Upper lobe of right lung (tissue), 1 donor: ENCODE results near the gene CYP4B1. TPM values are rescaled to one million over a fixed set of nuclear protein-coding genes. Genes with fewer than 3 reads are reported as not detected.

Source experiments
- ATAC-seq: fragments of 200-7000 bp; cut with Tn5 transposase; one replicate; pipeline ENCODE4 v1.9.1; 2020; ENCODE audit warnings: mild to moderate bottlenecking, moderate library complexity
- DNase-seq: peaks from one replicate; pipeline ENCODE4 v3.0.0-alpha.2; 2020
- H3K27ac ChIP-seq: fragments of 200-600 bp; one replicate; pipeline ENCODE4 v1.8.0; 2022
- H3K27me3 ChIP-seq: fragments of 200-600 bp; one replicate; pipeline ENCODE4 v1.8.0; 2022; ENCODE audit warnings: mild to moderate bottlenecking
- H3K36me3 ChIP-seq: fragments of 200-600 bp; one replicate; pipeline ENCODE4 v1.8.0; 2022
- H3K4me1 ChIP-seq: fragments of 200-600 bp; one replicate; pipeline ENCODE4 v1.8.0; 2022
- H3K4me3 ChIP-seq: fragments of 200-600 bp; one replicate; pipeline ENCODE4 v1.8.0; 2022; ENCODE audit warnings: mild to moderate bottlenecking
- H3K9me3 ChIP-seq: fragments of 200-600 bp; one replicate; pipeline ENCODE4 v1.8.0; 2022
- CTCF ChIP-seq: fragments of 200-600 bp; IDR thresholded peaks from one replicate; pipeline ENCODE4 v1.8.0; 2022; ENCODE audit warnings: antibody characterized with exemption
- intact Hi-C: fragments of 100-400 bp; cut with DNase I; formaldehyde crosslinking; loops from one replicate; pipeline ENCODE4 v1.11.0; 2022
- total RNA-seq: library from RNA; stranded (reverse); fragmentation: NEBNext Ultra II Directional; extraction: Animal tissue kit (Norgen Biotek cat#: 25700); gene quantifications from one replicate; pipeline ENCODE4 v1.2.1, GENCODE V29; 2021
- donor health status: DM: no; HTN: yes; CAD: no; lungs with severe emphysema.

The CYP4B1 gene
- total RNA-seq, 1 donor from 2014 or later = 268 TPM

GRCh38 chr1:46767649-46768282, 31.1 kb upstream of the CYP4B1 start:
- DNase-seq = peak; percentile 83
- peak; percentile 96 for ATAC-seq
- no peaks in the 10 kb centered on the region for H3K27me3 ChIP-seq
- H3K4me1 ChIP-seq = peaks cover 22% of the 10 kb centered on the region
- TF ChIP-seq CTCF = no peak
- no peaks in the 10 kb centered on the region for H3K36me3 ChIP-seq
- intact Hi-C loops = no loop called here
- H3K27ac ChIP-seq = peak overlapping the region; percentile 83
- H3K9me3 ChIP-seq = peaks cover 22% of the 10 kb centered on the region
- no peak overlapping the region for H3K4me3 ChIP-seq

DNA sequence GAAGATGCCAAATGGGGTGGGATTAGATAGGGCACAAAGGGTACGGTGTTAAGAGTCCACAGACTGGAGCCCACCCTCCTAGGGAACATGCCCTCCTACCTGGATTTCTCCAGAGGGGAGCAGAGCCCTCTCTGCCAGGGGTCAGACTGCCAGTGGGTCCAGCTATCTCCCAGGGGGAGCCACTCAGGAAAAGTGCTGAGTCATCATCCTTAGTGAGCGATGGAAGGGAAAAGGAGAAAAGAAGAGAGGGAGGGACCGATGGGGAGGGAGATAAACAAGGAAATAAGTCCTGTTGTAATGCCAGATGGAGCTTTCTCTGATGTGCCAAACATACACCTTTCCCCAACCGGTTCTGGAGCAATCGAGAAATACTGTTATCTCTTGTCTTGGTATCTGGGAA, 30.4 kb upstream of the CYP4B1 start:
- Histone ChIP-seq H3K4me1 (peaks cover 22% of the 10 kb centered on the region), H3K27me3 (no peaks in the 10 kb centered on the region), H3K27ac (peak overlapping the region; percentile 83), H3K36me3 (no peaks in the 10 kb centered on the region), H3K9me3 (peaks cover 22% of the 10 kb centered on the region), H3K4me3 (no peak overlapping the region)
- intact Hi-C loops = no loop called here
- TF ChIP-seq CTCF = no peak
- ATAC-seq (no peak), DNase-seq (no peak)

- H3K27me3 ChIP-seq = no peaks in the 10 kb centered on the region
- H3K27ac ChIP-seq = peak overlapping the region; percentile 83
- no peak overlapping the region for H3K4me3 ChIP-seq
- intact Hi-C loops = no loop called here
- DNase-seq (no peak), ATAC-seq (no peak)
- no peak for TF ChIP-seq CTCF
- peaks cover 22% of the 10 kb centered on the region for H3K4me1 ChIP-seq
- peaks cover 22% of the 10 kb centered on the region for H3K9me3 ChIP-seq
- no peaks in the 10 kb centered on the region for H3K36me3 ChIP-seq
Observed at GRCh38 chr1:46769028-46769740, 29.7 kb upstream of the CYP4B1 start.

- intact Hi-C loops = no loop called here
- Histone ChIP-seq H3K27ac (no peak overlapping the region), H3K27me3 (no peaks in the 10 kb centered on the region), H3K4me1 (peaks cover 22% of the 10 kb centered on the region), H3K36me3 (no peaks in the 10 kb centered on the region), H3K9me3 (peaks cover 22% of the 10 kb centered on the region), H3K4me3 (no peak overlapping the region)
- ATAC-seq = no peak
- no peak for DNase-seq
- TF ChIP-seq CTCF = no peak
Observed at GRCh38 chr1:46770541-46770940, 28.3 kb upstream of the CYP4B1 start.

DNA sequence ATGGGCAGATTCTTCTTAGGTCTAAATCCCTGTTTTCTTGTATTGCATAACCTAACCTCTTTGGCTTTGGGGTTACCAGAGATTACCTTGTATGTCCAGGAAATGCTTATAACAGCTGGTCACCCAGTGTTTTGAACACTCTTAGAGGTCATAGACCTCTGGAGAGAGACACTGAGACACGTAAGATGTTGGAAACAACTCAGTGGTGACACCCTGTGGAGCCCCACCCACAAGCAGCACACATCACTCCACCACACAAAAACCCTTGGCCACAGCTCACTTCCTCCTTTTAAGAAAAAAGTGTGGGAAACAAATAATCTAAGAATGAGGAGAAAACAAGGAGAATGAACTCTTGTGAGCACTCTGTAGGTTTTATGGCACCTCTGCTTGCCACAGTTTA, 26.3 kb upstream of the CYP4B1 start:
- Histone ChIP-seq H3K4me3 (no peak overlapping the region), H3K27ac (no peak overlapping the region), H3K4me1 (peaks cover 8% of the 10 kb centered on the region), H3K36me3 (no peaks in the 10 kb centered on the region), H3K9me3 (peaks cover 22% of the 10 kb centered on the region), H3K27me3 (no peaks in the 10 kb centered on the region)
- DNase-seq (no peak), ATAC-seq (peak; percentile 55)
- intact Hi-C loops = no loop called here
- no peak for TF ChIP-seq CTCF
